AG09319 (cell line): ENCODE measurements around the gene MPZL1.

Source experiments
- DNase-seq: peaks from one replicate; pipeline ENCODE4 v3.0.0-alpha.2; 2010; ENCODE audit warnings: low read depth; ENCODE audit errors: extremely low read depth
- CTCF ChIP-seq: IDR thresholded peaks from 2 replicates; pipeline ENCODE4 v1.5.1; 2011; ENCODE audit warnings: low read depth, mild to moderate bottlenecking, inconsistent platforms, low read length, moderate library complexity

MPZL1 gene

GRCh38 chr1:167839009-167839408 is 117.2 kb downstream of the MPZL1 start:
- DNase-seq: no peak

More at GRCh38 chr1:167839009-167839408, 117.2 kb downstream of the MPZL1 start:
- no peak for TF ChIP-seq CTCF
